OCI-LY7 (cell line): ENCODE measurements around the gene DAZAP1. TPM values are rescaled to one million over a fixed set of nuclear protein-coding genes. Genes with fewer than 3 reads are reported as not detected.

Experiments
- BruUV-seq: library from RNA; stranded (reverse); fragments of 400-500 nt; replicated peaks from 2 replicates; lab custom pipeline; 2021; lab: Mats Ljungman, UMichigan
- CTCF ChIA-PET: fragments of 300-600 bp; sonication (Branson Sonifier 250); formaldehyde crosslinking; loops from one replicate; lab custom pipeline; 2022; ENCODE audit warnings: antibody characterized with exemption; ENCODE audit not compliant: unreplicated experiment; lab: Charles Lee
- POLR2A ChIA-PET: fragments of 300-600 bp; sonication (Branson Sonifier 250); formaldehyde crosslinking; loops from one replicate; lab custom pipeline; 2022; ENCODE audit warnings: antibody characterized with exemption; lab: Charles Lee
- DNase-seq: peaks from one replicate; pipeline ENCODE4 v3.0.0-alpha.2; 2015; ENCODE audit warnings: low spot score
- H2AFZ ChIP-seq: fragments of 200-600 bp; sonication (generic), shearing (Covaris generic); 2 replicates; pipeline ENCODE4 v1.6.1; 2014; ENCODE audit warnings: mild to moderate bottlenecking, antibody characterized with exemption, low read length, moderate library complexity
- H3K27ac ChIP-seq: fragments of 200-600 bp; sonication (generic); 2 replicates; pipeline ENCODE4 v1.5.1; 2014; ENCODE audit warnings: mixed run types, low read depth, mild to moderate bottlenecking, moderate library complexity, low read length, inconsistent platforms; ENCODE audit not compliant: poor library complexity, severe bottlenecking
- H3K36me3 ChIP-seq: fragments of 200-600 bp; sonication (generic); 2 replicates; pipeline ENCODE4 v1.6.1; 2014; ENCODE audit warnings: mild to moderate bottlenecking, antibody characterized with exemption, low read length, moderate library complexity, mixed read lengths; ENCODE audit not compliant: insufficient read depth
- H3K4me1 ChIP-seq: fragments of 200-600 bp; sonication (generic); 2 replicates; pipeline ENCODE4 v1.5.1; 2014; ENCODE audit warnings: mild to moderate bottlenecking, low read length; ENCODE audit not compliant: insufficient read depth, poor library complexity, severe bottlenecking
- H3K4me2 ChIP-seq: fragments of 200-600 bp; sonication (generic); 2 replicates; pipeline ENCODE4 v1.6.1; 2014; ENCODE audit warnings: mild to moderate bottlenecking, low read length
- H3K4me3 ChIP-seq: fragments of 200-600 bp; sonication (generic); 2 replicates; pipeline ENCODE4 v1.5.1; 2014; ENCODE audit warnings: mild to moderate bottlenecking, low read depth, low read length; ENCODE audit not compliant: poor library complexity, severe bottlenecking
- H3K79me2 ChIP-seq: fragments of 200-600 bp; sonication (generic); 2 replicates; pipeline ENCODE4 v1.6.1; 2016; ENCODE audit warnings: low read depth, mild to moderate bottlenecking, low read length, moderate library complexity, mixed read lengths; ENCODE audit not compliant: insufficient read depth
- H3K9me2 ChIP-seq: fragments of 200-600 bp; sonication (generic); 2 replicates; pipeline ENCODE4 v1.6.1; 2016; ENCODE audit warnings: mild to moderate bottlenecking, low read length, mixed read lengths; ENCODE audit not compliant: insufficient read depth
- H3K9me3 ChIP-seq: fragments of 200-600 bp; sonication (generic); 2 replicates; pipeline ENCODE4 v1.6.1; 2014; ENCODE audit warnings: mild to moderate bottlenecking, mixed run types, low read length, mixed read lengths
- H4K20me1 ChIP-seq: fragments of 200-600 bp; sonication (generic); 2 replicates; pipeline ENCODE4 v1.6.1; 2014; ENCODE audit warnings: mild to moderate bottlenecking, antibody characterized with exemption, low read length, moderate library complexity, mixed read lengths; ENCODE audit not compliant: insufficient read depth
- EZH2phosphoT487 ChIP-seq: fragments of 200-600 bp; sonication (generic); IDR thresholded peaks from 2 replicates; pipeline ENCODE4 v1.6.1; 2018; ENCODE audit warnings: low read depth, borderline replicate concordance, mild to moderate bottlenecking, mixed run types, antibody characterized with exemption, low read length, moderate library complexity, mixed read lengths
- intact Hi-C: fragments of 100-400 bp; cut with micrococcal nuclease; formaldehyde crosslinking; loops from one replicate; pipeline ENCODE4 v1.10.0; 2022; ENCODE audit not compliant: unreplicated experiment
- total RNA-seq, 2 experiments: library from RNA; depleted of rRNA in 1 of 2; stranded (reverse); fragments of >200 nt in 1 of 2; shearing (Covaris generic) in 1 of 2; gene quantifications; 2 replicates each; pipeline ENCODE4 v1.2.3, GENCODE V29; 2014 to 2022
- TF ChIP-seq, protein P1 (sequence below): fragments of 200-600 bp; sonication (generic); conservative IDR thresholded peaks from 2 replicates; pipeline ENCODE4 v1.5.1; 2014; ENCODE audit warnings: mild to moderate bottlenecking, antibody characterized with exemption, low read length, moderate library complexity, mixed read lengths

Gene DAZAP1
- total RNA-seq, 2 experiments from 2014 or later, result 170 to 373 TPM

DNA sequence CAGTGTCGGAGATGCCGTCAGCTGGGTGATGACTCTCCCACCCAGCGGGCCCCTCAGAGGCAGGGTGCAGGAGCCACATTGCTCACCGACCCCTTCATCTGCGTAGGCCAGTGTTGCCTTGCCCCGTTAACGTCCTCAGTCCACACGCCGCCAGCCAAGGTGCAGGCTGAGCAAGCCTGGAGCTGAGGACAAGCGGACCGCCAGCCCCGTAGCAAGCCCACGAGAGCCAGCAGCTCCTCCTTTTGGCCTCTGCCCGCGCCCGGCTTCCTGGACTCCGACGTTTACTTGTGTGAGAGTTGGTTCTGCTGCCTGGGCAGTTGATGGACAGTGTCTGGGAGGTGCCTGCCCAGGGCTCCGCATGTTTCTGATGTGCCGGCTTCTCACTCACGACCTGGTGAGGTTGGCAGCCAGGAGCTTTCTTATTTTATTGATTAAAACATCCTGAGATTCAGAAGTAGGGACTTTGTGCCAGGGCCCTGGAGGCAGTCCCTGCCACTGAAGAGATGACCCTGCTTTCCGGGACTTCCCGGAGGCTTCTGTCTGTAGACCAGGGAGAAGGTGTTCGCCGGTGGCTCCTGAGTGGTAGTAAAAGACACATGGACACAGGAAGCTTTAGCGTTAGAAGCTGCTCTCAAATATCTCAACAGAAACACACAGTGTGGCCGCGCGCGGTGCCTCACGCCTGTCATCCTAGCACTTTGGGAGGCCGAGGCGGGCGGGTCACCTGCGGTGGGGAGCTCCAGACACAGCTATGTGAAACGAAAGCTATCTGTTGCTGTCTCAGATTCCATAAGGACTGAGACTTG, 5.8 kb downstream of the DAZAP1 start:
- no TSS peak for BruUV-seq
- Histone ChIP-seq H3K36me3 (peaks cover 97% of the 10 kb centered on the region), H3K4me2 (no peak overlapping the region), H3K9me2 (no peaks in the 10 kb centered on the region), H3K4me3 (no peak overlapping the region), H3K79me2 (peaks cover 100% of the 10 kb centered on the region), H3K9me3 (no peaks in the 10 kb centered on the region), H3K4me1 (peaks cover 12% of the 10 kb centered on the region), H2AFZ (no peak overlapping the region), H4K20me1 (peaks cover 33% of the 10 kb centered on the region), H3K27ac (no peak overlapping the region)
- intact Hi-C loops, result no loop called here
- no peak for DNase-seq
- POLR2A ChIA-PET, result interaction anchor here (0.6 kb wide), 1 partner anchor 51 kb away, joined by 7 read pairs; no protein-coding TSS in a partner anchor
- no peak for TF ChIP-seq EZH2phosphoT487
- TF ChIP-seq, protein P1, sequence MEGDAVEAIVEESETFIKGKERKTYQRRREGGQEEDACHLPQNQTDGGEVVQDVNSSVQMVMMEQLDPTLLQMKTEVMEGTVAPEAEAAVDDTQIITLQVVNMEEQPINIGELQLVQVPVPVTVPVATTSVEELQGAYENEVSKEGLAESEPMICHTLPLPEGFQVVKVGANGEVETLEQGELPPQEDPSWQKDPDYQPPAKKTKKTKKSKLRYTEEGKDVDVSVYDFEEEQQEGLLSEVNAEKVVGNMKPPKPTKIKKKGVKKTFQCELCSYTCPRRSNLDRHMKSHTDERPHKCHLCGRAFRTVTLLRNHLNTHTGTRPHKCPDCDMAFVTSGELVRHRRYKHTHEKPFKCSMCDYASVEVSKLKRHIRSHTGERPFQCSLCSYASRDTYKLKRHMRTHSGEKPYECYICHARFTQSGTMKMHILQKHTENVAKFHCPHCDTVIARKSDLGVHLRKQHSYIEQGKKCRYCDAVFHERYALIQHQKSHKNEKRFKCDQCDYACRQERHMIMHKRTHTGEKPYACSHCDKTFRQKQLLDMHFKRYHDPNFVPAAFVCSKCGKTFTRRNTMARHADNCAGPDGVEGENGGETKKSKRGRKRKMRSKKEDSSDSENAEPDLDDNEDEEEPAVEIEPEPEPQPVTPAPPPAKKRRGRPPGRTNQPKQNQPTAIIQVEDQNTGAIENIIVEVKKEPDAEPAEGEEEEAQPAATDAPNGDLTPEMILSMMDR, result no peak
- CTCF ChIA-PET, result no interaction called here

DNA sequence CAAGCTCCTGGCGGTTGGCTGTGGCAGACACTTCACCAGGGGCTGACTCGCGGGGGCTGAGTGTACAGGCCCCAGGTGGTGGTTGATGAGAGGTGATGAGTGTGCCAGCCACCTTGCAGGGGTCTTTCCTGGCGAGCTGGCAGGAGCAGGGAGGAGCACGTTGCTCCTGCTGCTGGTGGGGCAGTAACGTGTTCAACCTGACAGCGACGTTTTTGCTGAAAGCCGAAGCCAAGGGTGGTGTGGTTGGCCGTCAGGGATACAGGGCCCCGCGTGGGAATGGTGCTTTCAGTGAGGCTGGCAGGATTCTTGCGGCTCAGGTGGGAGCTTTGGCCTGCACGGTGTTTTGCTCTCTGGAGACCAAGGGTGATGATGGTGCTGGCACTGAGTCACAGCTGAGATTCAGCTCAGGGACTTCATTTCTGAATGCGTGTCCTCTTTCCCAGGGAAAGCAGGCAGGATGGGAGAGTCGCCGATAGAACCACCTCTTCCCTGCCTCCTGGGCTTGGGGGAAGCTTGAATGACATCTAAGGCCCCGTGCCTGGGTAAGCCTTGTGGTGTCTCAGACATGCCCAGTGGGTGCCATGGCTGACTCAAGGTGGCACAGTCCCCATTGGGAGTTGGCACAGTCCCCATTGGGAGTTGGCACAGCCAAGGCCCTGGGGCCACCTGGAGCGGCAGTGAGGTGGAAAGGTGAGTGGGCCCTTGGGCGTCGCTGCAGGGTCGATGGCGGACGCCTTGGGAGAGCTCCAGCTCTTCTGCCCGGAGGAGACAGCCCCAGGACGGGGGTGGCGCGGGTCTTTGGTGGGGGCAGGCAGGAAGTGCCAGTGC, 8.8 kb downstream of the DAZAP1 start:
- Histone ChIP-seq H3K27ac (no peak overlapping the region), H3K4me1 (no peaks in the 10 kb centered on the region), H4K20me1 (peaks cover 12% of the 10 kb centered on the region), H3K4me3 (no peak overlapping the region), H2AFZ (no peak overlapping the region), H3K4me2 (no peak overlapping the region), H3K79me2 (peaks cover 71% of the 10 kb centered on the region), H3K9me3 (no peaks in the 10 kb centered on the region), H3K9me2 (no peaks in the 10 kb centered on the region), H3K36me3 (peaks cover 95% of the 10 kb centered on the region)
- no peak for TF ChIP-seq EZH2phosphoT487
- TF ChIP-seq, protein P1, result no peak
- CTCF ChIA-PET, result no interaction called here
- DNase-seq, result no peak
- BruUV-seq, result no TSS peak
- POLR2A ChIA-PET, result no interaction called here
- intact Hi-C loops, result no loop called here
